Activated B cell treated with CpG ODN at 0.5 μM for 24 hours (primary cell): Measurements from ENCODE around the gene CYP51A1. TPM values are rescaled to one million over a fixed set of nuclear protein-coding genes. Genes with fewer than 3 reads are reported as not detected.
"Not testable (repeated sequence)": the region's sequence is repeated elsewhere in the genome, so short reads cannot be mapped to it uniquely, and the experiment has no call there.

Experiments
- ATAC-seq: fragments of 200-7000 bp; cut with Tn5 transposase; one replicate; pipeline ENCODE4 v1.10.0; 2021; ENCODE audit warnings: low read depth, mild to moderate bottlenecking, moderate library complexity
- CTCF ChIA-PET: fragments of 350-600 bp; sonication (Branson Sonifier 250); formaldehyde crosslinking; loops from one replicate; lab custom pipeline; 2021; ENCODE audit warnings: antibody characterized with exemption; lab: Charles Lee
- POLR2A ChIA-PET: fragments of 350-600 bp; sonication (Branson Sonifier 250); formaldehyde crosslinking; loops from one replicate; lab custom pipeline; 2021; ENCODE audit warnings: antibody characterized with exemption; lab: Charles Lee
- DNase-seq: peaks from one replicate; pipeline ENCODE4 v3.0.0; 2022
- H3K27ac Mint-ChIP-seq: one replicate; pipeline ENCODE4 v1.8.0; 2020; ENCODE audit warnings: mixed read lengths
- H3K27me3 Mint-ChIP-seq: one replicate; pipeline ENCODE4 v1.8.0; 2021; ENCODE audit warnings: mixed read lengths
- H3K36me3 Mint-ChIP-seq: one replicate; pipeline ENCODE4 v1.8.0; 2021; ENCODE audit warnings: low read depth, mixed read lengths
- H3K4me1 Mint-ChIP-seq: one replicate; pipeline ENCODE4 v1.8.0; 2021; ENCODE audit warnings: mixed read lengths
- H3K4me3 Mint-ChIP-seq: one replicate; pipeline ENCODE4 v1.8.0; 2020; ENCODE audit warnings: mild to moderate bottlenecking, mixed read lengths
- H3K9me3 Mint-ChIP-seq: one replicate; pipeline ENCODE4 v1.8.0; 2020; ENCODE audit warnings: mixed read lengths
- CTCF ChIP-seq: fragments of 200-600 bp; IDR thresholded peaks from one replicate; pipeline ENCODE4 v1.8.0; 2022; ENCODE audit warnings: antibody characterized with exemption, mild to moderate bottlenecking
- intact Hi-C: fragments of 100-400 bp; cut with micrococcal nuclease; formaldehyde crosslinking; loops from one replicate; pipeline ENCODE4 v1.15.1; 2024
- total RNA-seq: library from RNA; stranded (reverse); gene quantifications from 2 replicates; pipeline ENCODE4 v1.2.3, GENCODE V29; 2022

Gene CYP51A1
- total RNA-seq, 1 donor from 2014 or later, result 92.8 TPM

GRCh38 chr7:92158660-92159575, 24.6 kb upstream of the CYP51A1 start:
- no peak overlapping the region for H3K27ac Mint-ChIP-seq
- CTCF ChIA-PET, result no interaction called here

DNA sequence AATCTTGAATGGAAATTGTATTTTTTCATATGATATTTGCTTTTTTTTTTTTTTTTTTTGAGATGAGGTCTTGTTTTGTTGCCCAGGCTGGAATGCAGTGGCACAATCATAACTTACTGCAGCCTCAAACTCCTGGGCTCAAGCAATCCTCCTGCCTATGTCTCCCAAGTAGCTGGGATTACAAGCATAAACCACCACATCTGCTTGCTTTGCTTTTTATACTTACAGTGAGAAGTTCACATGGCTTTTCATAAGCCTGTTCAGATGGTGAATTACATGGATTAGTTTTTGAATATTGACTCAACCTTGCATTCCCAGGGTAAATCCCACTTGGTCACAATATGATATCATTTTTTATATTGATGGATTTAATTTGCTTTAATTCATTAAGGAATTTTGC, 22.7 kb upstream of the CYP51A1 start:
- ChIA-PET CTCF (no interaction called here), POLR2A (interaction anchor here (0.6 kb wide), 1 partner anchor 25 kb away, joined by 3 read pairs; no protein-coding TSS in a partner anchor)
- DNase-seq (no peak), ATAC-seq (no peak)
- H3K9me3 Mint-ChIP-seq, result no peaks in the 10 kb centered on the region
- H3K36me3 Mint-ChIP-seq, result no peaks in the 10 kb centered on the region
- intact Hi-C loops, result no loop called here
- H3K4me3 Mint-ChIP-seq, result no peak overlapping the region
- no peak overlapping the region for H3K27ac Mint-ChIP-seq
- TF ChIP-seq CTCF, result no peak
- no peaks in the 10 kb centered on the region for H3K4me1 Mint-ChIP-seq
- peaks cover 6% of the 10 kb centered on the region for H3K27me3 Mint-ChIP-seq

More at GRCh38 chr7:92158660-92159575, 24.6 kb upstream of the CYP51A1 start:
- no peak for TF ChIP-seq CTCF
- POLR2A ChIA-PET, result no interaction called here
- H3K27me3 Mint-ChIP-seq, result peaks cover 8% of the 10 kb centered on the region
- ATAC-seq, result no peak
- no peak for DNase-seq
- no peaks in the 10 kb centered on the region for H3K36me3 Mint-ChIP-seq
- no peaks in the 10 kb centered on the region for H3K4me1 Mint-ChIP-seq
- H3K4me3 Mint-ChIP-seq, result no peak overlapping the region
- H3K9me3 Mint-ChIP-seq, result no peaks in the 10 kb centered on the region
- intact Hi-C loops, result no loop called here

- no peaks in the 10 kb centered on the region for H3K9me3 Mint-ChIP-seq
- POLR2A ChIA-PET, result no interaction called here
- H3K27me3 Mint-ChIP-seq, result no peaks in the 10 kb centered on the region
- intact Hi-C loops, result no loop called here
- no peaks in the 10 kb centered on the region for H3K36me3 Mint-ChIP-seq
- DNase-seq, result no peak
- no peak for ATAC-seq
- H3K4me1 Mint-ChIP-seq, result no peaks in the 10 kb centered on the region
- no peak overlapping the region for H3K4me3 Mint-ChIP-seq
- CTCF ChIA-PET, result no interaction called here
- TF ChIP-seq CTCF, result no peak
- no peak overlapping the region for H3K27ac Mint-ChIP-seq
These were observed 20.9 kb upstream of the CYP51A1 start for GRCh38 chr7:92155108-92155739.

GRCh38 chr7:92150450-92151017, 16.3 kb upstream of the CYP51A1 start:
- no peak for TF ChIP-seq CTCF
- Mint-ChIP-seq H3K27ac (no peak overlapping the region), H3K27me3 (no peaks in the 10 kb centered on the region), H3K4me1 (no peaks in the 10 kb centered on the region), H3K4me3 (no peak overlapping the region), H3K9me3 (no peaks in the 10 kb centered on the region), H3K36me3 (no peaks in the 10 kb centered on the region)
- DNase-seq (no peak), ATAC-seq (no peak)
- intact Hi-C loops, result no loop called here
- CTCF ChIA-PET, result no interaction called here
- POLR2A ChIA-PET, result no interaction called here

DNA sequence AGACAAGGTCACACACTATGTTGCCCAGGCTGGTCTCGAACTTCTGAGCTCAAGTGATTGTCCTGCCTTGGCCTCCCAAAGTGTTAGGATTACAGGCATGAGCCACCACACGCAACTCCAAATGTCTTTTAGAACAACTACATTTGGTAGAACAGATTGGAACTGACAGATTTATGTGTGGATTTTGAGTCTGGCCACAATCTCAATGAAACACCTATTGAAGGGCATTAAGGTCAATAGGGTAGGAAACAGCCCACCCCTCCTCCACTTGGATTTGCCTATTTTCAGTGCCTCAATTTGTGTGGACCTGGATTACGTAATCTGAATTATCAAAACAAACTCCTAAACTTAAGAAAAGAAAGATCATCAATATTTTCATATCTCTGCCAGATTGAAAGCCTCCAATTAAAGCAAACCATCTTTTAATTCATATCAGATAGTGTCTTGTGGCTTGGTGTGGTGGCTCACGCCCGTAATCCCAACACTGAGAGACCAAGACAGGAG, 15.5 kb upstream of the CYP51A1 start:
- ATAC-seq (no peak), DNase-seq (no peak)
- no peak for TF ChIP-seq CTCF
- Mint-ChIP-seq H3K4me3 (no peak overlapping the region), H3K9me3 (no peaks in the 10 kb centered on the region), H3K36me3 (no peaks in the 10 kb centered on the region), H3K27ac (no peak overlapping the region), H3K4me1 (no peaks in the 10 kb centered on the region), H3K27me3 (no peaks in the 10 kb centered on the region)
- intact Hi-C loops, result no loop called here
- CTCF ChIA-PET, result no interaction called here
- POLR2A ChIA-PET, result no interaction called here

- H3K27ac Mint-ChIP-seq, H3K36me3 Mint-ChIP-seq, H3K4me3 Mint-ChIP-seq, H3K9me3 Mint-ChIP-seq, H3K4me1 Mint-ChIP-seq, CTCF ChIA-PET, intact Hi-C loops, ATAC-seq, DNase-seq, POLR2A ChIA-PET, H3K27me3 Mint-ChIP-seq: not testable (repeated sequence)
These were observed 9.1 kb upstream of the CYP51A1 start for GRCh38 chr7:92143192-92143880.

DNA sequence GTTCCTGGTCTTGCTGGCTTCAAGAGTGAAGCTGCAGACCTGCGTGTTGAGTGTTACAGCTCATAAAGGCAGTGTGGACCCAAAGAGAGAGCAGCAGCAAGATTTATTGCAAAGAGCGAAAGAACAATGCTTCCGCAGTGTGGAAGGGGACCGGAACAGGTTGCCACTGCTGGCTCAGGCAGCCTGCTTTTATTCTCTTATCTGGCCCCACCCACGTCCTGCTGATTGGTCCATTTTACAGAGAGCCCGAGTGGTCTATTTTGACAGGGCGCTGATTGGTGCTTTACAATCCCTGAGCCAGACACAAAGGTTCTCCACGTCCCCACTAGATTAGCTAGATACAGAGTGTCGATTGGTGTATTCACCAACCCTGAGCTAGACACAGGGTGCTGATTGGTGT, 8.5 kb upstream of the CYP51A1 start:
- H3K4me1 Mint-ChIP-seq, POLR2A ChIA-PET, intact Hi-C loops, H3K4me3 Mint-ChIP-seq, H3K27me3 Mint-ChIP-seq, DNase-seq, CTCF ChIA-PET, H3K9me3 Mint-ChIP-seq, H3K36me3 Mint-ChIP-seq, H3K27ac Mint-ChIP-seq, ATAC-seq: not testable (repeated sequence)
